Activated T-cell treated with anti-CD3 and anti-CD28 coated beads, Interleukin-2, amount 50 U/mL, for 72 hours (primary cell): ENCODE results near the gene SMTNL1. TPM values are rescaled to one million over a fixed set of nuclear protein-coding genes. Genes with fewer than 3 reads are reported as not detected.
A peak's percentile ranks its signal among the peaks of the same experiment; 100 is the strongest.

ENCODE experiments used
- ATAC-seq, 2 donors: fragments of 150-1000 bp; cut with Tn5 transposase; replicated peaks in 1 of 2; 2 replicates each; pipeline ENCODE4 v1.10.0; 2021; ENCODE audit warnings: moderate library complexity in 2 of 2, mild to moderate bottlenecking in 1 of 2
- DNase-seq, 2 donors: peaks; one replicate each; pipeline ENCODE4 v3.0.0; 2021 to 2022; ENCODE audit warnings: mixed read lengths in 1 of 2
- H3K27ac Mint-ChIP-seq: one replicate; pipeline ENCODE4 v1.8.0; 2022; ENCODE audit warnings: mild to moderate bottlenecking, moderate library complexity, mixed read lengths
- H3K27me3 Mint-ChIP-seq: one replicate; pipeline ENCODE4 v1.8.0; 2022; ENCODE audit warnings: low read depth, mixed read lengths
- H3K36me3 Mint-ChIP-seq, 2 donors: one replicate each; pipeline ENCODE4 v1.8.0; 2022; ENCODE audit warnings: mixed read lengths in 2 of 2, mild to moderate bottlenecking in 1 of 2; ENCODE audit not compliant: insufficient read depth in 2 of 2
- H3K4me1 Mint-ChIP-seq: one replicate; pipeline ENCODE4 v1.8.0; 2022; ENCODE audit warnings: low read depth, mixed read lengths
- H3K4me3 Mint-ChIP-seq, 2 donors: one replicate each; pipeline ENCODE4 v1.8.0; 2022; ENCODE audit warnings: mild to moderate bottlenecking in 2 of 2, mixed read lengths in 2 of 2, moderate library complexity in 2 of 2
- H3K9me3 Mint-ChIP-seq, 2 donors: one replicate each; pipeline ENCODE4 v1.8.0; 2022; ENCODE audit warnings: mixed read lengths in 2 of 2
- total RNA-seq, 2 donors: library from RNA; stranded (reverse); gene quantifications; one replicate each; pipeline ENCODE4 v1.2.3, GENCODE V29; 2022

The SMTNL1 gene
- total RNA-seq, 2 donors from 2014 or later, result not detected

DNA sequence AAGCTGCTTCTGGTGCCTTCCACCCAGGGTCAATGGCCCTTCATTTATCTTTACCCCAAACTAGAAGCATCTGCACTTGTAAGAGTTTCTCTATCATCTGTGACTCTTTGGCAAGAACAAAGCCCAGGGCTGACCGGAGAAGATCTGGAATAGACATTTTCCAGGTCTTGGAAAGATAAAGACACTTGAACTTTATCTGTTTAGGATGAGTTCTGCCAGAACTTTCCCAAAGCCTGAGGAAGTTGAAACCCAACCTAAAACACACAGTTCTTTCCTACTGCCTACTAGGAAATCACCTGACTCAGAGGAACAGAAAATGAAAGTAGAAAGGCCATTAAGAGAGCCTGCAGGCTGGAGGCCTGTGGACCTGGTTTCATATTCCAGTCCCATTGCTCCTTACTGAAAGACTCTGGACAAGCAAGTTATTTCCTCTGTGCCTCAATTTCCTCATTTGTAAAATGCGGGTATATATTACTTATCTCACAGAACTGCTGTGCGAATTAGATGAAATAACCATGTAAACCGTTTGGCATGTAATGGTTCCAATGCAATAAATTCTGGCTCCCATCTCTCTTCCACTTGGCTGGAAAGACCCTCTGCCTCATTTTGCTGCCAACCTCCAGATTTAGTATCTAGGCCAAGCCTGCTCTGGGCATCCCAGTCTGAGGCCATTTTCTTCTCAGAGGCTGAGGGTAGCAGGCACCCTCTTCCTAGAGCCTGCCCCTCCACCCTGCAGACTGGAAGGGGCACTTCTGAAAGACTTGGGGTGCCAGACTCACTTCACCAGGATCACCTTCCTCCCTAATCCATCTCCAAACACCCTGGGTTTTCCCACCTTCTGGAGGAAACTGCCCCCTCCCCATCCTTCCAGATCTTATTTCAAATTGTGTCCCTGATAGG lies 28.9 kb downstream of the SMTNL1 start:
- Mint-ChIP-seq H3K27me3 (no peaks in the 10 kb centered on the region), H3K4me1 (peaks cover 63% of the 10 kb centered on the region), H3K27ac (peak overlapping the region; percentile 100), H3K36me3 (peaks cover 12 to 21% of the 10 kb centered on the region in 2 donors), H3K4me3 (peak overlapping the region; percentile 99 to 100), H3K9me3 (no peaks in the 10 kb centered on the region)
- ATAC-seq (peak; percentile 41 to 49), DNase-seq (peak; percentile 41 to 44)

DNA sequence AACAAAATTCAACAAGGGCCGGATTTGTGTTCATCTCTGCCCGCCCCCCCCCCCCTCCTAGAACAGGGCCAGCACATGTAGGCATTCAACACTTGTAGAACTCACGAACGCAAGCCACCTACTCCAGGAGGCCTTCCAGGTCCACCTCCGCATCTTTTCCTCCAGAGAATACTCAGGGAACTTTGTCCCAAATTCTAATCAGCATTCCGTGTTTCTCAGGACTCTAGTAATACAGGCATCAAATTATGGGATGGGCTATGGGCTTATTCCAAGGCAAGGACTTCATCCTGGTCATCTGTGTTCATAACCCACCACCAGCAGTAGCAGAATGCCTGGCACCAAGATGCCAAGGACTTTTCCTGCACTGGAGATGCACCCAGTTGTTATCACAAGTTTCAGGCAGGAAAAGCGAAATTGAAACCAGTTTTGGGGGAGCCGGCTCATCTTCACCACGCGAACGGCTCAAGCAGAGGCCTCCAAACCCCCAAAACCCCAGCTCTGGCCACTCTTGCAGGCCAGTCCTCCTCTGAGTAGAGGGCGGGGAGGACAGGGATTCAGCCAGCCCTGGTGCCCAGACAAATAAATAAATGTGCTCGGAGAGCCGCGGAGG lies 29.6 kb downstream of the SMTNL1 start:
- Mint-ChIP-seq H3K9me3 (no peaks in the 10 kb centered on the region), H3K27me3 (no peaks in the 10 kb centered on the region), H3K4me1 (peaks cover 56% of the 10 kb centered on the region), H3K36me3 (peaks cover 12 to 21% of the 10 kb centered on the region in 2 donors), H3K4me3 (peak overlapping the region; percentile 99 to 100), H3K27ac (peak overlapping the region; percentile 100)
- peak; percentile 33 to 40 for DNase-seq
- ATAC-seq, result peak; percentile 5 to 15

DNA sequence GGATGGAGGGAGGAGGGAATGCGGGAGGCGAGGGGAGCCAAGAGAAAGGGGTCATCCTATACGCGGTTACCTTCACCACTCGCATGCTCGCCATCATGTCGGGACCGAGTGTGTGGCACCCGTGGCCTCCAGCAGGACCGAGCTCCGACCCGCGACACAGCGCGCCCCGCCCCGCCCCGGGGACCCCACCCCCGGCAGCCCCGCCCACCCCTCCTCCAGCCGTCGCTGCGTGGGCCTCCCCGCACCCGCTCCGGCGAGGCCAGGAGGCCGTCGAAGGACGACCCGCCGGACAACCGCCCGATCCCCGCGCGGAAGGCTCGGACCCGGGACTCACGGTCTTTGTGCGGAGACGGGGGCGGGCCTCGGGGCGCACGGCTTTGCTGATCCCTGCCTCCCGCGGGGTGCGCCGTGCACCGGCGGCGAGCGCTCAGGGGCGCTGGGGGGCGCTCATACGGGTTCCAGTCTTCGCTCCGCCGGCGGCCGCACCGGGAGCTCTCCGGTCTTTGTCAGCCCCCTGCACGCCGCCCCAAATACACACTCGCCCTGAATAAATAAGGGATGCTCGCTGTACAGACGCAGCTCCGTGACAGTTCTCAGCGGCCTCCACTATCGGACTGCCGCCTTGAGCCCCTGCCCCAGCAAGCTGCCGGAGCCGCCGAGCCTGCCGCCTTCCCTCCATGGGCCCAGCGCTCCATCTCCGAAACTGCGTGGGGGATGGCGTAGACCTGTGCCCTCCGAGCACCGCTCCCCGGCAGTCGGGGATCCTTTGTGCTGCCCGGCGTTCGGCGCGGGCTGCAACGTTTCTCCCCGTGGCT lies 30.3 kb downstream of the SMTNL1 start, which contains the start of gene UBE2L6:
TSS of gene UBE2L6 (minus strand) at position 158 of the 815 bp plus-strand sequence. CDS start at position 97, 61 bp downstream.
- H3K4me3 Mint-ChIP-seq, result peak within 1 kb of the TSS; percentile 99 to 100
- H3K36me3 Mint-ChIP-seq, result peaks cover 10 to 20% of the 10 kb centered on the region in 2 donors
- H3K27me3 Mint-ChIP-seq, result no peaks in the 10 kb centered on the region
- peak; percentile 80 for ATAC-seq
- H3K4me1 Mint-ChIP-seq, result peaks cover 52% of the 10 kb centered on the region
- H3K27ac Mint-ChIP-seq, result peak within 1 kb of the TSS; percentile 100
- no peaks in the 10 kb centered on the region for H3K9me3 Mint-ChIP-seq
- DNase-seq, result peak; percentile 75 to 90

DNA sequence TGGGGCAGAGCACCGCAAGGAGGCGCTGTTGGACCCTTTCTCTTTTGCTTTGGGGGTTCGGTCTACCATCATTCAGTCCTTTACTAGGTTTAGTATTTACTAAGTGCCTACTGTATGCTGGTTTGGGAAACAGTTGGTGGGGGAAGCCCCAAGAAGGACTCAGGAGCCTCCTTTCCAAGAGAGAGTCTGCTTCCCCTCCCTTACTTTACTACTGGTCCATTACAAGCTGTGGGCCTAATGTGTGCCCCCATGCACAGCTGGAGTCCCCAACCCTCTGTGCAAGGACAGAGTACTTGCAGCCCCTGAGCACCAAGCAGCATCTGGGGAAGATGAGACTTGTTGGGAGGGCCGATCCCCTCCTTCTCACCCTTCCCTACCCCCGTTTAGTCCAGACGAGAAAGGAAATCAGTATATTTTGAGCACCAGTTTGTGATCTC lies 31.0 kb downstream of the SMTNL1 start:
- H3K36me3 Mint-ChIP-seq, result peaks cover 10 to 17% of the 10 kb centered on the region in 2 donors

DNA sequence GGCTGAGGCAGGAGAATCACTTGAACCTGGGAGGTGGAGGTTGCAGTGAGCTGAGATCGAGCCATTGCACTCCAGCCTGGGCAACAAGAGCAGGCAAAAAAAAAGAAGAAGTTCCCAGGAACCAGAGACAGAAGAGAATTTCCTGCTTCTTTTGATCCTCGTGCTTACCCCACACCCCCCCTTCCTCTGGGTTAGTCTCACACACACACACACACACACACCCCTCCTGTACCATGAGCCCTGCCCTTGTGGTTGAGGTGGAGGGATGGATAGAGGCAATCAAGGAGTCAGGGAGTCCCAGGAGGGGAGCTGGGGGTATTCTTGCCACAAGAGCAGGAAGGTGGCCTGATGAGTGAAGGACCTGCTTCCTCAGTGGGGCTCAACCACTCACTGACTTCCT lies 34.2 kb downstream of the SMTNL1 start:
- no peak overlapping the region for H3K27ac Mint-ChIP-seq
- ATAC-seq, result no peak
- H3K4me1 Mint-ChIP-seq, result peaks cover 13% of the 10 kb centered on the region
- no peaks in the 10 kb centered on the region for H3K9me3 Mint-ChIP-seq
- H3K4me3 Mint-ChIP-seq, result no peak overlapping the region
- DNase-seq, result no peak
- H3K27me3 Mint-ChIP-seq, result no peaks in the 10 kb centered on the region
- H3K36me3 Mint-ChIP-seq, result peaks cover 3 to 7% of the 10 kb centered on the region in 2 donors

More for the DNA sequence above, 31.0 kb downstream of the SMTNL1 start:
- Mint-ChIP-seq H3K27me3 (no peaks in the 10 kb centered on the region), H3K4me3 (peak overlapping the region; percentile 99 to 100), H3K4me1 (peaks cover 46% of the 10 kb centered on the region), H3K27ac (peak overlapping the region; percentile 98), H3K9me3 (no peaks in the 10 kb centered on the region)
- DNase-seq, result peak in 1 of 2 donors; percentile 92
- ATAC-seq, result peak in 1 of 2 donors; percentile 31

DNA sequence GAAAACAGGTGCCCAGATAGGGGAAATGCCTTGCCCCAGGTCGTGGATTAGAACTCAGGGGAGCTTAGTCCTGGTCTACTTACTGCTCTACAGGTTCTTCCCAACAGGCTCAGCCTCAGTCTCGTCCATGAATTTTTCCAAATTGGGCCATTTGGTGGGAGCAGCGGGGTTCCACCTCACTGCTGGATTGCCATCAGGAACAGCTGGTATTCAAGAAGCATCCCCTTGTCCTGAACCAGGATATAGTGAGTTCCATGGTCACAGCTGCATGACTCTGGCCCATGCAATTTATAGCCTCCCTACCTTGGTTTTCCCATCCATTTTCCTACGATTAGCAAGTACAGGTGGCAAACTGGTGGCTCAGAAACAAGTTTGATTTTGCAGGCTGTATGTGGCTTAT lies 36.7 kb downstream of the SMTNL1 start:
- Mint-ChIP-seq H3K9me3 (no peaks in the 10 kb centered on the region), H3K27me3 (no peaks in the 10 kb centered on the region), H3K4me3 (no peak overlapping the region), H3K27ac (no peak overlapping the region), H3K4me1 (peaks cover 4% of the 10 kb centered on the region), H3K36me3 (no peaks in the 10 kb centered on the region)
- DNase-seq (no peak), ATAC-seq (no peak)

DNA sequence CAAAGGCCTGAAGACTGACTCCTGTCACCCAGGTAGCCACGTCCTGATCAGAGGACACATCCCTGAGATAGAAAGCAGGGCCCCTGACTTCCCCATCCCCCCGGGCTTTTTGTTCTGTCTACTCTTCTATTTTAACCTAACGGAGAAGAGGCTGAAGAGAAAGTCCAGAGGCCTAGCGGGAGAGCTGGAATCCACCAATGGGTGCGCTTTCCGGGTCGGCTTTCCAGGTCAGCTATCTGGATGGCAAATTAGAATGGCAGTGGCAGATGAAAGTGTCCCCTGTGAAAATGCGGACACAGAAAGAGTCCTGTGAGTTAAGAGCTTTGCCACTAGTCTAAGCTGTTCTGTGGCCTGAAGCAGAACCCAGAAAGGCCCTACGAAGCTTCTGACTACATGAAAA lies 46.9 kb downstream of the SMTNL1 start:
- no peak overlapping the region for H3K4me3 Mint-ChIP-seq
- H3K27ac Mint-ChIP-seq, result no peak overlapping the region
- peaks cover 7% of the 10 kb centered on the region for H3K4me1 Mint-ChIP-seq
- H3K36me3 Mint-ChIP-seq, result no peaks in the 10 kb centered on the region
- DNase-seq (no peak), ATAC-seq (no peak)
- no peaks in the 10 kb centered on the region for H3K9me3 Mint-ChIP-seq
- H3K27me3 Mint-ChIP-seq, result no peaks in the 10 kb centered on the region

DNA sequence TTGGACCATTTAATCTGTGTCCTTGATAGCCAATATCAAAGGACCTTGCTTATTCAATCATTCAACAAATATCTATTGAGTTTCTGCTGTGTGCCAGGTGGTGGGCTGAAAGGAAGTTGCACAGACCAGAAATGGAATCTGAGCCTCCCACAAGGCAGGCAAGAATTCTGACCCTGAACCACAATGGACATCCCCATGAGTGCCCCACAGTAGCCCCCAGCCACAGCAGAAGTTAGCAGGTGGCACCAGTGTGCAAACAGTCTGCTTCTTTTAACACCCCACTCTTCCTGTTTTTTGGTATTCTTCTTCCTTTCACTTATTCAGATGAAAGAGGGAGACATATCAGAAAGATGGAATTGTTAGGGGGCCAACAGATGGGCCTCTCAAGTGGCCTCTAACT lies 47.9 kb downstream of the SMTNL1 start:
- H3K9me3 Mint-ChIP-seq, result no peaks in the 10 kb centered on the region
- no peaks in the 10 kb centered on the region for H3K36me3 Mint-ChIP-seq
- H3K4me3 Mint-ChIP-seq, result no peak overlapping the region
- no peak overlapping the region for H3K27ac Mint-ChIP-seq
- H3K27me3 Mint-ChIP-seq, result no peaks in the 10 kb centered on the region
- H3K4me1 Mint-ChIP-seq, result peaks cover 7% of the 10 kb centered on the region
- DNase-seq, result no peak
- ATAC-seq, result no peak

DNA sequence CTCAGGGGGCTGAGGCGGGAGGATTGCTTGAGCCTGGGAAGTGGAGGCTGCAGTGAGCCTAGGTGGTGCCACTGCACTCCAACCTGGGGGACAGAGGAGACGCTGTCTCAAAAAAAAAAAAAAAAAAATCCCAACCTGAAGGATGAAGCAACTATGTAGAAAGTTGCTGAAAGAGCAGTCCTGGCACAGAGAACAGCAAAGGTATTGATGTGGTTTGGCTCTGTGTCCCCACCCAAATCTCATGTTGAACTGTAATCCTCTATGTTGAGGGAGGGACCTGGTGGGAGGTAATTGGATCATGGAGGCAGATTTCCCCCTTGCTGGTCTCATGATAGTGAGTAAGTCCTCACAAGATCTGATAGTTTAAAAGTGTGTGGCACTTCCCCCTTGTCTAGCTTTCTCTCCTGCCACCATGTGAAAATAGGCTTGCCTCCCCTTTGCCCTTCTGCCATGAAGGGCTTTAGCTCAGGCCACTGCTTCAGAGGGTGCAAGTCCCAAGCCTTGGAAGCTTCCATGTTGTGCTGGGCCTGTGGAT lies 49.4 kb downstream of the SMTNL1 start:
- Mint-ChIP-seq H3K27me3 (no peaks in the 10 kb centered on the region), H3K4me1 (peaks cover 7% of the 10 kb centered on the region), H3K9me3 (no peaks in the 10 kb centered on the region), H3K27ac (no peak overlapping the region), H3K36me3 (no peaks in the 10 kb centered on the region), H3K4me3 (no peak overlapping the region)
- no peak for ATAC-seq
- no peak for DNase-seq

DNA sequence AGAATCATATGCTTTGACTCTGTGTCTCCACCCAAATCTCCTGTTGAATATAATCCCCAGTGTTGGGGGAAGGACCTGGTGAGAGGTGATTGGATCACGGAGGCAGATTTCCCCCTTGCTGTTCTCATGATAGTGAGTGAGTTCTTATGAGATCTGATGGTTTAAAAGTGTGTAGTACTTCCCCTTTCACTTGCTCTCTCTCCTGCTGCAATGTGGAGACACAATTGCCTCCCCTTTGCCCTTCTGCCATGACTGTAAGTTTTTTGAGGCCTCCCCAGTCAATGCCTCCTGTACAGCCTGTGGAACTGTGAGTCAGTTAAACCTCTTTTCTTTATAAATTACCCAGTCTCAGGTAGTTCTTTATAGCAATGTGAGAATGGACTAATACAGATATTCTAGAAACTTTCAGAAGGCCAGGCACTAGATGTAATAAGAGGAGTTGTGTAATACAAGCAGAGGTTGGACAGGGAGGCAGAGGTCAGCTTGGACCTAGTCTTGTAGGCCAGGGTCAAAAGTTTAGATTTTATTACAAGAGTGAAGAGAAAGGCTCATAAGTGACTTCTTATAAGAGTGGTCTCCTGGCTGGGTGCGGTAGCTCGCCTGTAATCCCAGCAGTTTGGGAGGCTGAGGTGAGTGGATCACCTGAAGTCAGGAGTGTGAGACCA lies 50.8 kb downstream of the SMTNL1 start:
- Mint-ChIP-seq H3K36me3 (no peaks in the 10 kb centered on the region), H3K27me3 (no peaks in the 10 kb centered on the region), H3K9me3 (no peaks in the 10 kb centered on the region), H3K27ac (no peak overlapping the region), H3K4me1 (peaks cover 7% of the 10 kb centered on the region), H3K4me3 (no peak overlapping the region)
- DNase-seq, result no peak
- ATAC-seq, result no peak

DNA sequence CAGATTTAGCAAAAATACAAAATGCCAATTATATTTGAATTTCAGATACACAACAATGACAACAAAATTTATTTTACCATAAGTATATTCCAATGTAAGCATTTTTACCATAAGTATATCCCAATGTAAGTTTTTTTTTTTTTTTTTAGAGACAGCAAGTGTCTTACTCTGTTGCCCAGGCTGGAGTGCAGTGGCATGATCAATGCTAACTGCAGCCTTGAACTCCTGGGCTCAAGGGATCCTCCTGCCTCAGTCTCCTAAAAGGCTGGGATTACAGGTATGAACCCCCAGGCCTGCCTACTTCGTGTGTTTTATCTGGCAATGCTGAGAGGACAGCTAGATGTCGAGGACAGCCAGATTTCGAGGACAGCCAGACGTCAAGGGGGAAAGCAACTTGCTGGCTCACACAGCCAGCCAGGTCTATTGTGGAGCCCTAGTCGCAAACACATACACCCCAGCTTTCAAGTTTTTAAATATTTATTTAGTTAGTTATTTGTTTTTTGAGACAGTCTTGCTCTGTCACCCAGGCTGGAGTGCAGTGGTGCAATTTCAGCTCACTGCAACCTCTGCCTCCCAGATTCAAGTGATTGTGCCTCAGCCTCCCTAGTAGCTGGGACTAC lies 59.0 kb downstream of the SMTNL1 start:
- no peak overlapping the region for H3K4me3 Mint-ChIP-seq
- DNase-seq, result no peak
- no peaks in the 10 kb centered on the region for H3K9me3 Mint-ChIP-seq
- no peak for ATAC-seq
- no peaks in the 10 kb centered on the region for H3K36me3 Mint-ChIP-seq
- peaks cover 4% of the 10 kb centered on the region for H3K4me1 Mint-ChIP-seq
- no peak overlapping the region for H3K27ac Mint-ChIP-seq
- H3K27me3 Mint-ChIP-seq, result peaks cover 37% of the 10 kb centered on the region

DNA sequence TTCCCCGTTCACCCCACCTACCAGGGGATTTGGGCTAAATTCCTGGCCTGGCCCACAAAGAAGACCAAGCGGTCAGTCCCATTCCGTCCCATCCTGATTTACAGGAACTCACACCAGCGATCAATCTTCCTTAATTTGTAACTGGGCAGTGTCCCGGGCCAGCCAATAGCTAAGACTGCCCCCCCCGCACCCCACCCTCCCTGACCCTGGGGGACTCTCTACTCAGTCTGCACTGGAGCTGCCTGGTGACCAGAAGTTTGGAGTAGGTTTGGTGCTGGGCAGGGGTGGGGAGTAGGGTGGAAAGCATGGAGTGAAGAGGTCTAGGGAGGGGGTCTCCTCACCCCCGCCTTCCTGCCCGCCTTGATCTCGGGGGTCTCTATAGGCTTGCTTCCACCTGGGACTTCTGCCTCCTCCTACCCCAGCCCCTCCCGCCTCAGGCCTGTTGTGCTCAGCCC lies 60.1 kb downstream of the SMTNL1 start, which contains the start of gene SERPING1:
TSS of gene SERPING1 (plus strand) at position 225 of the 455 bp plus-strand sequence. CDS start 586 bp downstream, outside the sequence.
- Mint-ChIP-seq H3K36me3 (no peaks in the 10 kb centered on the region), H3K27me3 (peaks cover 37% of the 10 kb centered on the region)
- DNase-seq, result no peak

More for the DNA sequence above, 60.1 kb downstream of the SMTNL1 start, which contains the start of gene SERPING1:
- no peak for ATAC-seq
- Mint-ChIP-seq H3K27ac (no peak within 1 kb of the TSS), H3K4me1 (peaks cover 4% of the 10 kb centered on the region), H3K9me3 (no peaks in the 10 kb centered on the region), H3K4me3 (no peak within 1 kb of the TSS)
